A673 (cell line): ENCODE results near the gene RASA3.
"Not testable (repeated sequence)": the region's sequence is repeated elsewhere in the genome, so short reads cannot be mapped to it uniquely, and the experiment has no call there.

Experiments used
- EZH2 ChIP-seq: fragments of 200-600 bp; sonication (generic); IDR thresholded peaks from 2 replicates; pipeline ENCODE4 v1.6.1; 2017; ENCODE audit warnings: borderline replicate concordance, low read depth, mild to moderate bottlenecking, mixed read lengths, antibody characterized with exemption, low read length; ENCODE audit not compliant: poor library complexity, severe bottlenecking
- TF ChIP-seq, protein P1 (sequence below): fragments of 300-800, 200-600 bp; sonication (generic); conservative IDR thresholded peaks from 2 replicates; pipeline ENCODE4 v1.5.1; 2017; ENCODE audit warnings: low read depth, mild to moderate bottlenecking, antibody characterized with exemption, low read length, moderate library complexity, mixed read lengths

DNA sequence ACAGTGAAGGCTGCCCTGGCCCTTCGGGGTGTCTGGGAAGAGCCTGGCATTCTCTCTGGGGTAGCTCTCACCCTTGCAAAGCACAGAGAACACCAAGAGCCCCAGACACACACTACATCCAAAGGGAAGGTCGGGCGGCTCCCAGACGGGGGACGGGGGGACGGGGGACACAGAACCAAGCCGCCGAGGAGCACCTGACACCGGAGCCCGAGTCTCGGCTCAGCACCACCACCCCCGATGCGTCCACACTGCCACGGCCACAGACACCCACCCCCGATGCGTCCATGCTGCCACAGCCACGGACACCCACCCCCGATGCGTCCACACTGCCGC, 29.2 kb downstream of the RASA3 start:
- TF ChIP-seq, protein P1, sequence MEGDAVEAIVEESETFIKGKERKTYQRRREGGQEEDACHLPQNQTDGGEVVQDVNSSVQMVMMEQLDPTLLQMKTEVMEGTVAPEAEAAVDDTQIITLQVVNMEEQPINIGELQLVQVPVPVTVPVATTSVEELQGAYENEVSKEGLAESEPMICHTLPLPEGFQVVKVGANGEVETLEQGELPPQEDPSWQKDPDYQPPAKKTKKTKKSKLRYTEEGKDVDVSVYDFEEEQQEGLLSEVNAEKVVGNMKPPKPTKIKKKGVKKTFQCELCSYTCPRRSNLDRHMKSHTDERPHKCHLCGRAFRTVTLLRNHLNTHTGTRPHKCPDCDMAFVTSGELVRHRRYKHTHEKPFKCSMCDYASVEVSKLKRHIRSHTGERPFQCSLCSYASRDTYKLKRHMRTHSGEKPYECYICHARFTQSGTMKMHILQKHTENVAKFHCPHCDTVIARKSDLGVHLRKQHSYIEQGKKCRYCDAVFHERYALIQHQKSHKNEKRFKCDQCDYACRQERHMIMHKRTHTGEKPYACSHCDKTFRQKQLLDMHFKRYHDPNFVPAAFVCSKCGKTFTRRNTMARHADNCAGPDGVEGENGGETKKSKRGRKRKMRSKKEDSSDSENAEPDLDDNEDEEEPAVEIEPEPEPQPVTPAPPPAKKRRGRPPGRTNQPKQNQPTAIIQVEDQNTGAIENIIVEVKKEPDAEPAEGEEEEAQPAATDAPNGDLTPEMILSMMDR, result not testable (repeated sequence)
- not testable (repeated sequence) for TF ChIP-seq EZH2
